Muscle of leg (tissue), 16 donors: ENCODE measurements around the gene DIAPH1. TPM values are rescaled to one million over a fixed set of nuclear protein-coding genes. Genes with fewer than 3 reads are reported as not detected.

Experiments used
- DNase-seq: peaks from one replicate; pipeline ENCODE4 v3.0.0; 2013
- H3K27ac ChIP-seq: one replicate; pipeline ENCODE4 v1.5.1; 2013; ENCODE audit warnings: mild to moderate bottlenecking, low read length, control low read depth
- H3K27me3 ChIP-seq: one replicate; pipeline ENCODE4 v1.6.1; 2013; ENCODE audit warnings: low read length; ENCODE audit not compliant: control insufficient read depth, insufficient read depth
- H3K36me3 ChIP-seq: one replicate; pipeline ENCODE4 v1.6.1; 2013; ENCODE audit warnings: low read length; ENCODE audit not compliant: control insufficient read depth, insufficient read depth
- H3K4me1 ChIP-seq: one replicate; pipeline ENCODE4 v1.6.1; 2013; ENCODE audit warnings: low read length; ENCODE audit not compliant: control insufficient read depth, insufficient read depth
- H3K4me3 ChIP-seq: one replicate; pipeline ENCODE4 v1.5.1; 2013; ENCODE audit warnings: low read length, control low read depth
- H3K9me3 ChIP-seq: replicated peaks from 2 replicates; pipeline ENCODE4 v1.6.1; 2013; ENCODE audit warnings: low read depth, low read length; ENCODE audit not compliant: control insufficient read depth
- WGBS: methylation state at CpG from one replicate; pipeline ENCODE4 v1.1.5; 2013; ENCODE audit warnings: missing lambda C conversion rate; ENCODE audit not compliant: insufficient coverage; 5-methylcytosine and 5-hydroxymethylcytosine counted together
- long read RNA-seq, 11 donors: transcript quantifications; one replicate each; lab custom pipeline, GENCODE V29; 2026
- polyA plus RNA-seq, 8 donors: library from polyadenylated mRNA; unstranded; fragments of 120-200 nt; gene quantifications; one replicate each; pipeline versions ENCODE4 v1.2.1 to v1.2.3, GENCODE V29; 2013; ENCODE audit warnings: inconsistent platforms in 1 of 8, low replicate concordance in 1 of 8; ENCODE audit not compliant: insufficient read length in 8 of 8, insufficient read depth in 1 of 8
- total RNA-seq: library from RNA; stranded (reverse); fragments of 120-200 nt; gene quantifications from one replicate; pipeline ENCODE4 v1.2.4, GENCODE V29; 2013

Gene DIAPH1
- total RNA-seq, result 11.5 TPM
- polyA plus RNA-seq, result 10 to 100 TPM; 19.5 to 34.5 (median 28.6) TPM
- long read RNA-seq, donor 1, result 0 reads
- long read RNA-seq, donor 2, result 0 reads
- long read RNA-seq, donor 3, result 0 reads
- long read RNA-seq, donor 4, result 0 reads
- long read RNA-seq, donor 5, result 0 reads
- long read RNA-seq, donor 6, result 0 reads
- long read RNA-seq, donor 7, result 0 reads
- long read RNA-seq, donor 8, partial matches to known transcripts, result 0 of 1 reads
- long read RNA-seq, donor 8, other reads (novel, unspliced or antisense), result 0 of 1 reads
- long read RNA-seq, donor 9, partial matches to known transcripts, result 0 of 1 reads
- long read RNA-seq, donor 9, other reads (novel, unspliced or antisense), result 0 of 1 reads
- long read RNA-seq, donor 10, result 0 reads
- long read RNA-seq, donor 11, result 0 reads

- Histone ChIP-seq H3K9me3 (no peaks in the 10 kb centered on the region), H3K4me1 (peaks cover 14% of the 10 kb centered on the region), H3K4me3 (peak within 1 kb of the TSS; percentile 83), H3K36me3 (peaks cover 22% of the 10 kb centered on the region), H3K27ac (peak within 1 kb of the TSS; percentile 70), H3K27me3 (no peaks in the 10 kb centered on the region)
- WGBS, result 2% methylated on average over 41 of the region's 70 CpGs
- peak; percentile 98 for DNase-seq
These were observed at the start of gene DIAPH1 for GRCh38 chr5:141618804-141619554. TSS of gene DIAPH1 (minus strand) at chr5:141619000. CDS start at chr5:141618914, 86 bp downstream.

DNA sequence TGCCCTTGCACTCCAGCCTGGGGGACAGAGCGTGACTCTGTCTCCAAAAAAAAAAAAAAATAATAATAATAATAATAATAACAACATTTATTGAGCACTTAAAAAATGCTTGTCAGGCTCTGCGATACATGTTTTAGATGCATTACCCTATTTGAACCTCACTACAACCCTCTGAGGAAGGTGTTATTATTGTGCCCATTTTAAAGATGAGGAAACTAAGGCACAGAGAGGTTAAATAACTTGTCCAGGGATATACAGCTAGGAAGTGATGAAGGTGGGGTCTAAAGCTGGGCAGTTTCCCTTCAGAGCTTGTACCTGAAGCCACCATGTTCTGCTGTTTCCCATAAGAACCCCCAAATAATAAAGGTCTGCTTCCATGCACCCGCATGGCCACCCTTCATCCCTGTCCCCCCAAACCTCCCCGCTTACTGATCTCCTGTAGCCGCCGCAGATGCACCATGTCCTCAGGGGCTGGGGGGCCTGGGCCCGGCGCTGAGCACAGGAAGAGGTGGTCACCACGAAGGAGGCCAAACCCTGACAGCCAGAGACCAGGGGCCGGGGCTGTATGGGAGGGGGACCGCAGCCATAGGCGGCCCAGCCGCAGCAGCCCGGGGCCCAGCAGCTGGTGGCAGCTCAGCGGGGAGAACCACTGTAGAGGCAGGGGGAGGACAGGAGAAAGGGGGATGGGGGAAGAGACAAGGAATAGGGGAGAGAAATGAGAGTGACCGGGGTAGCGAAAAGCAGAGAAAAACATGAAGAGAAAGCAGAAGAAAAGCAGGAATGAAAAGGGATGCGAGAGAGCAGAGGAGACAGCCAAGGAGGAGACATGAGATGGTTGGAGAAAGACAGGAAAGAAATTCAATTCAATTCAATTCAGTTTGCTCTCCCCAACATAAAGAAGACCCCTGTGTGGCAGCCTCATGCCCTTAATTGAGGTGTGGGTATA, 47.5 kb upstream of the DIAPH1 start:
- H3K27ac ChIP-seq, result no peak overlapping the region
- 78% methylated on average over 13 of the region's 18 CpGs for WGBS
- DNase-seq, result no peak
- no peak overlapping the region for H3K4me3 ChIP-seq
- no peaks in the 10 kb centered on the region for H3K27me3 ChIP-seq
- peaks cover 30% of the 10 kb centered on the region for H3K36me3 ChIP-seq
- H3K4me1 ChIP-seq, result no peaks in the 10 kb centered on the region
- no peaks in the 10 kb centered on the region for H3K9me3 ChIP-seq

DNA sequence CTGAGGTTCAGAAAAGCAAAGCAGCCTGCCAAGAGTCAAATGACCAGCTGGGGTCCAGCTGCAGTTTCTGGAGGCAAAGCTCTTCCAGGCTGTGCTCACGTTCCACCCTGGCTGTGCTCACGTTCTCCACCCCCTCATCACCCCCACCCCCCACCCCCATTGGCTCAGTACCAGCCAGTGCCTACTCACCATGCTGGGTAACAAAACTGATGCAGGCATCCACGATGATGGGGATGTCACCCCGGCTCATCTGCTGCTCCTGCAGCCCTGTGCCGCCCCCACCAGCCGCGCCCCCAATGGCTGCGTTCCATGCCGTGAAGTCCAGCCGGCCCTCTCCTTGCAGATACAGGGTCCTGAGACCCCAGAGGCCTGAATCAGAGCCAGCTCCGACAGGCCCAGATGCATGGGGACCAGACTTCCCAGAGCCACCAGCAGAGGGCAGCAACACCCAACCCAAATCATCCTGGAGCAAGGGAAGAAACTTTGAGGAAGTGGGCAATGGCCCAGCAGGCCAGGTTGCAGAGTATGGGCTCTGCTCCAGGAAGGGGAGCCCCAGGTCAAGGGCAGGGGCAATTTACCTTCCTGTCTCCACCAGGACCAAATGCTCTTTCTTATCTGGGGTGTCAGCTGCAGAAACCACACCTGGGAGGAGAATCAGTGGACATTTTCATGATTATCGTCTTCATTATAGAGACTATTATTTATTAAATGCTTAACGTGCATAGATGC, 46.1 kb upstream of the DIAPH1 start:
- H3K4me3 ChIP-seq, result no peak overlapping the region
- H3K4me1 ChIP-seq, result no peaks in the 10 kb centered on the region
- peak; percentile 78 for DNase-seq
- H3K36me3 ChIP-seq, result peaks cover 29% of the 10 kb centered on the region
- no peak overlapping the region for H3K27ac ChIP-seq
- H3K27me3 ChIP-seq, result no peaks in the 10 kb centered on the region
- H3K9me3 ChIP-seq, result no peaks in the 10 kb centered on the region
- 49% methylated on average over 4 of the region's 13 CpGs for whole genome bisulfite sequencing

GRCh38 chr5:141663506-141663905, 44.7 kb upstream of the DIAPH1 start:
- no peak overlapping the region for H3K27ac ChIP-seq
- H3K36me3 ChIP-seq, result peaks cover 26% of the 10 kb centered on the region
- H3K27me3 ChIP-seq, result no peaks in the 10 kb centered on the region

DNA sequence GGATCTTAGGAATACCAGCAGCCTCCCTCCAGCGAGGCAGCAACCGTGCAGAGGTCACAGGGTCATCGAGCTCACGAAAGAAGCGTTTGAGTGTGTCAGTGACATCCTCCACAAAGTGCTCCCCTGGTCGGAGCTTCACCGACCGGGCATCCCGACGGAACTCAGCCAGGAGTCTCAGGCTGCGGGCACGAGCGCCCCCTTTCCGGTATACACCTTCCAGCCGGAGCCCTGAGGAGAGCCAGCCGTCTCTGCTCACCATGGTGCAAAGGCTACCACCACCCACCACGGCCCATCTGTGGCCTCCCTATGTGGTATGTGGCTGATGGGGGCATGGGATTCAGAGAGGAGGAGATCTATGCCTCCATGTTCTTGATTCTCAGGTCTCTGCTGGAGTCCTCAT, 43.2 kb upstream of the DIAPH1 start:
- no peak overlapping the region for H3K27ac ChIP-seq
- no peak overlapping the region for H3K4me3 ChIP-seq
- H3K27me3 ChIP-seq, result no peaks in the 10 kb centered on the region
- 84% methylated on average over 10 of the region's 17 CpGs for WGBS
- H3K36me3 ChIP-seq, result peaks cover 32% of the 10 kb centered on the region
- no peaks in the 10 kb centered on the region for H3K9me3 ChIP-seq
- no peaks in the 10 kb centered on the region for H3K4me1 ChIP-seq
- DNase-seq, result no peak

More at GRCh38 chr5:141663506-141663905, 44.7 kb upstream of the DIAPH1 start:
- Histone ChIP-seq H3K4me3 (no peak overlapping the region), H3K9me3 (no peaks in the 10 kb centered on the region), H3K4me1 (no peaks in the 10 kb centered on the region)
- WGBS, result 63% methylated on average over 3 of the region's 8 CpGs
- DNase-seq, result no peak

- Histone ChIP-seq H3K36me3 (peaks cover 28% of the 10 kb centered on the region), H3K9me3 (no peaks in the 10 kb centered on the region), H3K4me3 (no peak overlapping the region), H3K4me1 (no peaks in the 10 kb centered on the region), H3K27ac (no peak overlapping the region), H3K27me3 (no peaks in the 10 kb centered on the region)
- 78% methylated on average over 6 of the region's 8 CpGs for WGBS
- DNase-seq, result no peak
These were observed 39.2 kb upstream of the DIAPH1 start for GRCh38 chr5:141657937-141658545.

- Histone ChIP-seq H3K4me3 (no peak overlapping the region), H3K27ac (no peak overlapping the region), H3K27me3 (no peaks in the 10 kb centered on the region), H3K36me3 (peaks cover 27% of the 10 kb centered on the region), H3K4me1 (no peaks in the 10 kb centered on the region), H3K9me3 (no peaks in the 10 kb centered on the region)
- 100% methylated on average over 1 of the region's 1 CpG for WGBS
- DNase-seq, result no peak
These were observed 38.6 kb upstream of the DIAPH1 start for GRCh38 chr5:141657404-141657803.

DNA sequence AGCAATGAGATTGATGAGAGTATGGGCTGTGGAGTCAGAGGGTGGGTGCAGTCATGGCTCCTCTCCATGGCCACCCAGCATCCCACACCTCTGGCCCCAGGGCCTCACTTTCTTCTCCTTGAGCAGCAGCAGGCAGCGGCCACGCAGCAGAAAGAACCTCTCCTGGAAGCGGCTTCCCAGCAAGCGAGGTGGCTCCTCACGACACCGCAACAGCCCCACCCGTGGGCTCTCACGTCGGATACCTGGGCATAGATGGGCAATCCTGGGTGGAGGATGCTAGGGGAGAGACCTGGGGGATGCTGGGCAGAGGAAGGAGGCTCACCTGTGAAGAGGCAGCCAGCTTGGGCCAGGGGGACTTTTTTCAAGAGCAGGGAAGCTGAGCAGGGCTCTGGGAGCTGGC, 37.6 kb upstream of the DIAPH1 start:
- Histone ChIP-seq H3K4me1 (peaks cover 4% of the 10 kb centered on the region), H3K27ac (no peak overlapping the region), H3K36me3 (peaks cover 24% of the 10 kb centered on the region), H3K4me3 (no peak overlapping the region), H3K9me3 (no peaks in the 10 kb centered on the region), H3K27me3 (peaks cover 2% of the 10 kb centered on the region)
- 89% methylated on average over 8 of the region's 9 CpGs for WGBS
- DNase-seq, result no peak

DNA sequence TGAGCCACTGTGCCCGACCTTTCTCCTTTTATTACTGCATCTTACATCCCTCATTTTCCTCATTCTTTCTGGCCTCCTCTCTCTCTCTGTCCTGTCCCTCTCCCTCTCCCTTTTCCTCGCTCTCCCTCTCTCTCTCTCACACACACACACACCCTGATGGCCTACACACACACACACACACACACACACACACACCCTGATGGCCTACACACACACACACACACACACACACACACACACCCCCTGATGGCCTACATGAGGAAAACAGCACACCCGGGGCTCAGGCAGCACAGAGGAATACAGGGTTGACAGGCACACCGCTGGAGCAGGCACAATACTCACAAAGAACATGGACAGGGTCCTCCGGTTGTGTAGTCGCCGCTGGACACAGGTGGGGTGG, 36.2 kb upstream of the DIAPH1 start:
- Histone ChIP-seq H3K27me3 (peaks cover 4% of the 10 kb centered on the region), H3K9me3 (no peaks in the 10 kb centered on the region), H3K27ac (no peak overlapping the region), H3K4me1 (peaks cover 10% of the 10 kb centered on the region), H3K36me3 (peaks cover 20% of the 10 kb centered on the region), H3K4me3 (no peak overlapping the region)
- WGBS, result 91% methylated on average over 6 of the region's 7 CpGs
- no peak for DNase-seq
